ENCODE data around the gene CLEC1A.
"Not testable (repeated sequence)": the region's sequence is repeated elsewhere in the genome, so short reads cannot be mapped to it uniquely, and the experiment has no call there.

GRCh38 chr12:10026666-10027065, 72.1 kb downstream of the CLEC1A start:
- not testable (repeated sequence) for TF ChIP-seq POLR2A (IDR thresholded peaks at IDR 0.05; ENCODE audit: low read depth, low read length); EZH2 (IDR thresholded peaks at IDR 0.05; ENCODE audit: borderline replicate concordance, low read depth, low read length, severe bottlenecking); POLR2AphosphoS5 (IDR thresholded peaks at IDR 0.05; ENCODE audit: insufficient read depth, low read depth, low read length); FOS (IDR thresholded peaks at IDR 0.05; ENCODE audit: borderline replicate concordance, insufficient read depth, low read length); GATA2 (IDR thresholded peaks at IDR 0.05; ENCODE audit: insufficient read depth, insufficient read length, low read depth, low read length); MAX (IDR thresholded peaks at IDR 0.05; ENCODE audit: insufficient read depth, insufficient read length); JUN (IDR thresholded peaks at IDR 0.05; ENCODE audit: borderline replicate concordance, insufficient read depth, insufficient read length, low read depth); MYC (IDR thresholded peaks at IDR 0.05; ENCODE audit: low read depth, low read length)
- TF ChIP-seq, protein P1, sequence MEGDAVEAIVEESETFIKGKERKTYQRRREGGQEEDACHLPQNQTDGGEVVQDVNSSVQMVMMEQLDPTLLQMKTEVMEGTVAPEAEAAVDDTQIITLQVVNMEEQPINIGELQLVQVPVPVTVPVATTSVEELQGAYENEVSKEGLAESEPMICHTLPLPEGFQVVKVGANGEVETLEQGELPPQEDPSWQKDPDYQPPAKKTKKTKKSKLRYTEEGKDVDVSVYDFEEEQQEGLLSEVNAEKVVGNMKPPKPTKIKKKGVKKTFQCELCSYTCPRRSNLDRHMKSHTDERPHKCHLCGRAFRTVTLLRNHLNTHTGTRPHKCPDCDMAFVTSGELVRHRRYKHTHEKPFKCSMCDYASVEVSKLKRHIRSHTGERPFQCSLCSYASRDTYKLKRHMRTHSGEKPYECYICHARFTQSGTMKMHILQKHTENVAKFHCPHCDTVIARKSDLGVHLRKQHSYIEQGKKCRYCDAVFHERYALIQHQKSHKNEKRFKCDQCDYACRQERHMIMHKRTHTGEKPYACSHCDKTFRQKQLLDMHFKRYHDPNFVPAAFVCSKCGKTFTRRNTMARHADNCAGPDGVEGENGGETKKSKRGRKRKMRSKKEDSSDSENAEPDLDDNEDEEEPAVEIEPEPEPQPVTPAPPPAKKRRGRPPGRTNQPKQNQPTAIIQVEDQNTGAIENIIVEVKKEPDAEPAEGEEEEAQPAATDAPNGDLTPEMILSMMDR (IDR thresholded peaks at IDR 0.05; ENCODE audit: extremely low read depth in 1 of 2, insufficient read depth in 1 of 2, low read depth in 1 of 2, low read length in 2 of 2): not testable (repeated sequence)

Data from endothelial cell of umbilical vein (primary cell).